Activated CD8-positive, alpha-beta memory T cell treated with anti-CD3 and anti-CD28 coated beads, Interleukin-2, amount 50 U/mL, for 24 hours (primary cell): Measurements from ENCODE around the gene CHST15.

Experiments
- DNase-seq: peaks from one replicate; pipeline ENCODE4 v3.0.0-alpha.2; 2020; ENCODE audit errors: extremely low read depth

Gene CHST15

DNA sequence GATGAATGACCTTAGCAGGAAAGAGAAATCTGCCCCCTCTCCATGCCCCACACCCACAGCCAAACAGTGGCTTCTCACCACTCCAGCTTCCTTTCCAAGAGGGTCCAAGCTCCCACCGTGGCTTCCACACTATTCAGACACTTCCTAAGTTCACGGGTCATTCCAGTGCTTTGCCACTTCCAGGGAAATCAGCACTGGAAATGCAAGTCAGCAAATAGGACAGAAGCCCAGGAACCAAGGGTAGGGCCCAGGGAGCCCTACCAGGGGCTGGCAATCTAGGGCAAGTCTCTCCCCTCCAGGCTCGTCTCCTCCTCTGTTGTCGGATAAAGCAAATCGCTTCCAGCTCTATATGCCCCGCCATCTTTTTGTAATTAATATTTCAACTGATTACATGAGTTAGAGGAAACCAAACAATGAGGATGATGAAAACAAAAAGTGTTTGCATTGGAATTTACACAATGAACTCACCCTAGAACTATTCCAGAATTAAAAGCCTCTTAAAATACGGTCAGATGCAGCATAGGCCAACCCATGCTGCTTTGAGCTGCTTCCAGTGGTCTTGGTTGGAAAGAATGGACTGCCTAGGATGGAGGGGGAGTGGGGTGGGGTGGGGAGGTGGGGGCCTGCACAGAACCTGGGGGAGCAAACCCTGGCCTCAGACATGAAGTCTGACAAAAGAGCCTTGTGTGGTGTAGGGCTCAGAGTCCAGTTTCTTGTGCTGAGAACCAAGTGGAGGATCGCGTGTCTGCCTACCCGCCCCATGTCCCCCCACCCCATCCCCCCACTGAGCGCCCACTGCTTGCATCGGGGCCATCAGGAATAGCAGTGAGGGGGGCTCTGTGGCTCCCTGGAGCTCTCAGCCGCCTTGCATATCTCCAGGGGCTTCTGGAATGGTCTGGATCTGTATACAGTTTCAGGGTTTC is 127.2 kb downstream of the CHST15 start:
- no peak for DNase-seq

DNA sequence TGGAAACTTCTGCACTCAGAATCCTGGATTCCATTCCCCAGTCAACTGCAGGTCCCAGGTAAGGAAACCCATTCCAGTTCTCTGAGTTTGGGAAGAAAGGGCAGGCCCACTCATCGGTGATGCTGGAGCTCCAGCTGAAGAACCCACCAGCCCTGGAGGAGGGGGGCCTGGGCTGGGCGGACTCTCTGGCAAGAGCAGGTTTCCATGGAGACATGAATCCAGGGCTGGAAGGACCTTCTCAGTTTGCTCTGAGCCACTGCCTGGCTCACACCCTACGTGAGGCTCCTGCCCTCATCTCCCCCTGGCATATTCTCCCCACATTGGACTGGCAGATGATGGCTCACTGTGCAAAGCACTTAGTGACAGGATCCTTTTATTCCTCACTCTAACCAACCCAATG is 128.4 kb downstream of the CHST15 start:
- no peak for DNase-seq

DNA sequence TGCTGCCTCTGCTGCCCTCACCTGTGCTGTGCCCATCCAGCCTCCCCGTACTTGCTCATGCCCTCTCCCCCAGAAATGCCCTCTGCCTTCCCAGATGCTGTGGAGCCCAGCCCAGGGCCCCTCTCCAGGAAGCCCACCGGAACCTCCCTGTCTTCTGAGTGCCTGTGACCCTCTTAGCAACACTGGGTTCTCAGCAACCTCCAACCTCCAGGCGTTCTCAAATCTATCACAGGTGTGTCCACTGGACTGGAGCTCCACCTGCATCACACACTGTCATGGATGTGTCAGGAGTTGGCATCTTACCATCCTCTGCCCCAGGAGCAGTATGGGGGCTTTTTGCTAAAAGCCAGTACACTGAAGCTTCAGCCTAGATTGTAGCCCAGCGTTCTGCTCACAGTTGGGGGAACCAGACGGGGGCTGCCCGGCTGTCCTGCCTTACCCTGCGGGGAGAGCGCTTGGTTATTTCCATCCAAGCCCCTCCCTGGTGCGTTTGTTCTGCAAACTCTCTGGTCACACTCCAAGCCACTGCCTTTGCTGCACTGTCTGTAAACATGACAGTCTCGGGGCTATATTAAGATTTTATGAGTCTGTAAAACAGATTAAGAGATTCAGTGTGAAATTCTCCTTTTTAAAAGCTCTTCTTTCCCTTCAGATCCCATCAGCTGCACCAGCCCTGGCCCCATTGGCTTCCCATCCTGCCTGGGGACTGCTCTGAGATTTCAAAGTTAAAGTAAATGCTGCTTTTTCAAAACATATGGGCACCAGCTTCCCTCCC is 130.5 kb downstream of the CHST15 start:
- no peak for DNase-seq

DNA sequence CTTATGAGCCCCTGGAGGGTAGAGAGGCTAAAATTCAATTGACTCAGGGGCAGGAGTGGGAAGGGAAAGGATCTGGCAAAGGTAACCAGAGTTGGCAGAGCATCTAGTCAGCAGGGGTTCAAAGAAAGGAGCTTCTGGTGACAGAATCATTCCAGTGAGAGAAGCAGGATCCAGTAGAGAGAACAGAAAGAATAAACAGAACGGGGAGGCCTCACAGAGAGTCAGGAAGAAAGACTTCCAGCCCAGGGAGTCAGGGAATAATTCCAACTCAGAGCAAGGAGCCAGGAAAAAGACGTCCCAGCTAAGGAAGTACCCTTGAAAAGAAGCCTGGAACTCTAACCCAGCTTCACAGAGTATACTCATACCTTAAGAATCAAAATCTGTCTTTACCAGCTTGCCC is 135.2 kb downstream of the CHST15 start:
- DNase-seq: no peak
